Esophagus muscularis mucosa (tissue), 4 donors: Measurements from ENCODE around the gene BMP4.

Source experiments
- EP300 ChIP-seq: sonication (generic); formaldehyde crosslinking; IDR thresholded peaks from one replicate; pipeline ENCODE4 v1.6.1; 2017; ENCODE audit warnings: antibody characterized with exemption
- POLR2A ChIP-seq: fragments of 450-650 bp; IDR thresholded peaks from one replicate; pipeline ENCODE4 v1.6.1; 2017; ENCODE audit warnings: antibody characterized with exemption, moderate library complexity, mild to moderate bottlenecking, low read depth
- TF ChIP-seq, protein P1 (sequence below), 3 experiments: fragments of 200-600 bp in 2 of 3; fragments of 450-650 bp in 1 of 3; sonication (generic) in 2 of 3; IDR thresholded peaks; one replicate each; pipeline ENCODE4 v1.5.1; 2017 to 2019; ENCODE audit warnings: antibody characterized with exemption in 3 of 3, mild to moderate bottlenecking in 2 of 3, moderate library complexity in 1 of 3

DNA sequence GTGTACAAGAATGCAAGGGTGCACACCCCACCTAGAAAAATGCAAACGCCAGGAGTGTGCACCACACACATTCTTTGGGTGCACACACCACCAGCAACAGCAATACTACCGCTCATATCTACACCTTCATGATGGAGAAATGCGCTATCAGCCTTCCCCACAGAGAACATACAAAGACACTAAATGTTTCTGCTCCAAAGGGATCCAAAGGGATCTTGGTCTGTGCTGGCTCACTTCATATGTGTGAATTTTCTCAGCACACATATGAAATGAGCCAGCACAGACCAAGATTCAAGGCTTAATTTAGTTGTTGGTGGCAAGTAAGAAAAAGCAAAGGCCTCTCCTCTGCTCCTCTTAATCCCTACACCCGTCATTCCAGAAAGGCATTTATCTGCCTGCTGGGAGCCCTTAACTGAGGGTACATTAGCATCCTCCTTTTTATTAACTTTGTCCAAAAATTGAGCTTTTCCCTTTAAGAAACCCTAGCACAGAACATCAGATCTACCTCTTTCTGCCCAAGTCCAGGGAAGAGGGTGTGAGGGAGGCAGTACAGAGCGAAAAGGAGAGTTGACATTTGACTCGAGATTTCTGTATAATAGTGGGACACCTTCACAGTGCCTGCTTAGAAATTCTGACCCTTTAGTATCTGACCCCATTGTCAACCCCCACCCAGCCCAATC lies 8.3 kb downstream of the BMP4 start:
- TF ChIP-seq, protein P1, sequence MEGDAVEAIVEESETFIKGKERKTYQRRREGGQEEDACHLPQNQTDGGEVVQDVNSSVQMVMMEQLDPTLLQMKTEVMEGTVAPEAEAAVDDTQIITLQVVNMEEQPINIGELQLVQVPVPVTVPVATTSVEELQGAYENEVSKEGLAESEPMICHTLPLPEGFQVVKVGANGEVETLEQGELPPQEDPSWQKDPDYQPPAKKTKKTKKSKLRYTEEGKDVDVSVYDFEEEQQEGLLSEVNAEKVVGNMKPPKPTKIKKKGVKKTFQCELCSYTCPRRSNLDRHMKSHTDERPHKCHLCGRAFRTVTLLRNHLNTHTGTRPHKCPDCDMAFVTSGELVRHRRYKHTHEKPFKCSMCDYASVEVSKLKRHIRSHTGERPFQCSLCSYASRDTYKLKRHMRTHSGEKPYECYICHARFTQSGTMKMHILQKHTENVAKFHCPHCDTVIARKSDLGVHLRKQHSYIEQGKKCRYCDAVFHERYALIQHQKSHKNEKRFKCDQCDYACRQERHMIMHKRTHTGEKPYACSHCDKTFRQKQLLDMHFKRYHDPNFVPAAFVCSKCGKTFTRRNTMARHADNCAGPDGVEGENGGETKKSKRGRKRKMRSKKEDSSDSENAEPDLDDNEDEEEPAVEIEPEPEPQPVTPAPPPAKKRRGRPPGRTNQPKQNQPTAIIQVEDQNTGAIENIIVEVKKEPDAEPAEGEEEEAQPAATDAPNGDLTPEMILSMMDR (IDR thresholded peaks at IDR 0.05), result no peak
- TF ChIP-seq EP300 (no peak), POLR2A (no peak)
